NCI-H146 treated with DMSO at 0.1 percent for 48 hours (cell line): Measurements from ENCODE around the gene GLCE.

Source experiments
- DNase-seq: peaks from one replicate; lab custom pipeline; 2025; ENCODE audit not compliant: unreplicated experiment; lab: John Stamatoyannopoulos, UW

GLCE gene

GRCh38 chr15:69160141-69160993 is at the start of gene GLCE:
GLCE (plus strand) TSS chr15:69160635; CDS start chr15:69255807, 95,172 bp downstream.
- peak; percentile 93 for DNase-seq

GRCh38 chr15:69114331-69114928 is 46.0 kb upstream of the GLCE start:
- DNase-seq, result no peak

DNA sequence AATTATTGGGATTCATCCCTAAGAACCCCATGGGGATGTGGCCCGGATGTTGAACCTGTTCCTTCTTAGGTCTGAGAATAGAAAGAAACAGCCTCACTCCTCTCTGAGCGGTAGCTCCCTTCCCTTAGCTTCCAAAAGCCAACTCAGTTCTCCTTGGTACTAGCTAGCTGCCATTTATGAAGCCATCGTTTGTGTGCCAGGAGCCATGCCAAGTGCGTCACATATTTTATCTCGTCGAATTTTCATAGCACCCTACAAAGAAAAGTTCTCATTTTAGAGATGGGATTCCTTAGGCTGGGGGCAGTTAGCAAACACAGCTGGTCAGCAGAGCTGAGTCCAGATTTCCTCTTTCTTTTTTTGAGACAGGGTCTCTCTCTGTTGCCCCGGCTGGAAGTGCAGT is 45.4 kb upstream of the GLCE start:
- no peak for DNase-seq

DNA sequence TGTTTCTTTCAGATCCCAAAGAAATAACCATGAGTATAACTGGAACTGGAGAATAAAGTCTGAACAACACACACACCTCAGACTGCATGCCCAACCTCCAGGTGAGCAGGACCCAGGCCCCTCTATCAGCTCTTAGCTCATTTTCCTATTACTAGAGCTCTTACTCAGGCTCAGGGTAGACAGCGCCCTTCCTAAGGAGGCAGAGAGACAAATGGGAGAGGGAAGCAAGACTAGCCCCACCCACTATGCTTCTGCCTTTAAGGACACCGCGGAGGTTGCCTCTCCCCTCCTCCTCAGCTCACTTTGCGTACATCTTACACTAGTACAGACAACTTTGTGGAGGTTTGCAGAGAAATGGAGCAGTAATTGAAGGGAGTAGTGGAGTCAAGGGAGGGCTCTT is 44.0 kb upstream of the GLCE start:
- DNase-seq, result no peak

GRCh38 chr15:69117431-69117871 is 43.0 kb upstream of the GLCE start:
- peak; percentile 73 for DNase-seq

GRCh38 chr15:69118089-69118488 is 42.3 kb upstream of the GLCE start:
- DNase-seq, result peak; percentile 12

- DNase-seq, result no peak
These were observed 41.4 kb upstream of the GLCE start for GRCh38 chr15:69119001-69119400.

- DNase-seq, result peak; percentile 90
These were observed 40.6 kb upstream of the GLCE start for GRCh38 chr15:69119683-69120395.

DNA sequence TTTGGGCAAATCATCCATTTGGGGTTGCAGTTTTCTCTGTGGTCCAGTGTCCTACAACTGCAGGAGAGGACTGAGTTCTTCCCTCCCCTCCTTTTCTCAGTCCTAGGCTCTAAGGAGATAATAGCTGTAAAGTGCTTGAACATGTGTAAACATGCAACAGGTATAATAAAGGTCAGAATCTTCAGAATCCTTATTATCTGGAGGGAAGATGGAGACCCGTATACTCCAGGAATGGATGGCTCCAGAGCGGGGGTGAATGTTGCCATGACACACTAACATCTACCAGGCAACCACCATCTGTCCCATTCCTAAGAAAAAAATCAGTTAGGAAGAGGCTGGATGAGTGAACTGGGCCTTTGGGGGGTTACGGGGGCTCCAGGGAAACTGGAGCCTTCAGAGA is 39.7 kb upstream of the GLCE start:
- no peak for DNase-seq

GRCh38 chr15:69121198-69121828 is 39.1 kb upstream of the GLCE start:
- no peak for DNase-seq

- DNase-seq, result no peak
These were observed 35.2 kb upstream of the GLCE start for GRCh38 chr15:69125236-69125635.

- no peak for DNase-seq
These were observed 34.4 kb upstream of the GLCE start for GRCh38 chr15:69126054-69126469.

DNA sequence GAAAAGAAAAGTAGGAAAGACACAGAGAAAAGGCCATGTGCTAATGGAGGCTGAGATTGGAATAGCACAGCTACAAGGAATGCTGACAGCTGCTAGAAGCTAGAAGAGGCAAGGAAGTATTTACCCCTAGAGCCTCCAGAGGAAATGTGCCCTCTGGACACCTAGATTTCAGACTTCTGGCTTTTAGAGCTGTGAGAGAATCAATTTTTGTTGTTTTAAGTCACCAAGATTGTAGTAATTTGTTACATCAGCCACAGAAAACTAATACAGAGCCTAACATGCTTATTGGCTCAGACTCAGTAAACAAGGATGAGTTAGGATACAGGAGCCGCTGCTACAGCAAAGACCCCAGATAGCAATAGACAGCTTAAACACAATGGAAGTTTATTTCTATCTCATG is 33.1 kb upstream of the GLCE start:
- no peak for DNase-seq

- no peak for DNase-seq
These were observed 31.6 kb upstream of the GLCE start for GRCh38 chr15:69128667-69129311.

DNA sequence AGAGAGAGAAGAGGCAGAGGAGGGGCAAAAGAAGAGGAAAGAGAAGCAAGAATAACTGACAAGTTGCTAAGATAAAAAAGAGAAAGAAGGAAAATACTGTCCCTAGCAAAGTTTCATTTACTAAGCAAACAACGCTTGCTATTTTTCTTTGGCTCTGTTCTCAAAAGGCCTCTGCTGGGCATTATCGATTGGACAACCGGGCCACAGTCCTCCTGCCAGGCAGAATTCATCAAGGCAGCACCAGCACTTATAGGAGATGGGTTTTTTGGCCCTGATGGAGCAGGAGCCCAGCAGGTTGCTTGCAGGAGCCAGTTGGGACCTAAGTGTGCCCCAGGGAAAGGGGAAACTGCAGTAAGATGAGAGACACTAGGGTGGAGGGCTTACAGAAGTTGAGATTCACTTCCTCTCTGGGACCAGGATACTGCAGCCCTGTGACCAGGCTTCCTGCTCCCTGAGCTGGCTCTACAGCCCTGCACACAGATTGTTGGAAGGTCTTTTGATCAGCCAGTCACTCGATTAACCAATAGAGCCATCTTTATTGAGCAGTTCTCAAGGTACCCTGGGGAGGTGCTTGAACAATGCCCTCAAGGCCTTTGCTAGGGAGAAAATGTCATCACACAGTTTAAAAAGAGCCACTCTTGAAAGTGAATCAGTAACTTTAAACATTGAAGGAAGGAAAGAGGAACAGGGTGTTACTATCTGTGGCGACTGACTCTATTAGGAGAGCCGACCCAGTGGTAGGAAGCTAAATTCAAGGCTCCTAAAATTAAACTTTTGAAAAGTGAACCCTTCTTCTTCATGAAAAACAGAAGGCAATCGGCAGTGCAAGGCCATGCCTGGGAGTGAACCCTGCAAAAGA is 28.8 kb upstream of the GLCE start:
- DNase-seq, result peak; percentile 45

DNA sequence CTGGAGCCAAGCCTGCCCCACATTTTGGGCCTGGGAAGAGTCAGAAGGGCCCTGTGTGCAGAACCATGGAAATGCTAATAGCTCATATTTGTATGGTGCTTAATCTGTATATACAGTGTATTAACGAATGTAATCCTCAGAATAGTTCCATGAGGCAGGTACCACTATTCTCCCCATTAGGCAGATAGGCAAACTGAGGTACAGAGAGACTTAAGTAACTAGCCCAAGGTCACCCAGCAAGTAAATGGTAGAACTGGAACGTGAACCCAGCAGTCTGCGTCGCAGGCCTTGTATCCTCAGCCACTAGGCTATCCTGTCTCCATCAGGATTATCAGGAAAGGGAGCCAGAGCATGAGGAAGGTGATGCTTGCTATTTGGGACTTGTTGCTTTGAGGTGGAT is 28.0 kb upstream of the GLCE start:
- DNase-seq, result no peak

DNA sequence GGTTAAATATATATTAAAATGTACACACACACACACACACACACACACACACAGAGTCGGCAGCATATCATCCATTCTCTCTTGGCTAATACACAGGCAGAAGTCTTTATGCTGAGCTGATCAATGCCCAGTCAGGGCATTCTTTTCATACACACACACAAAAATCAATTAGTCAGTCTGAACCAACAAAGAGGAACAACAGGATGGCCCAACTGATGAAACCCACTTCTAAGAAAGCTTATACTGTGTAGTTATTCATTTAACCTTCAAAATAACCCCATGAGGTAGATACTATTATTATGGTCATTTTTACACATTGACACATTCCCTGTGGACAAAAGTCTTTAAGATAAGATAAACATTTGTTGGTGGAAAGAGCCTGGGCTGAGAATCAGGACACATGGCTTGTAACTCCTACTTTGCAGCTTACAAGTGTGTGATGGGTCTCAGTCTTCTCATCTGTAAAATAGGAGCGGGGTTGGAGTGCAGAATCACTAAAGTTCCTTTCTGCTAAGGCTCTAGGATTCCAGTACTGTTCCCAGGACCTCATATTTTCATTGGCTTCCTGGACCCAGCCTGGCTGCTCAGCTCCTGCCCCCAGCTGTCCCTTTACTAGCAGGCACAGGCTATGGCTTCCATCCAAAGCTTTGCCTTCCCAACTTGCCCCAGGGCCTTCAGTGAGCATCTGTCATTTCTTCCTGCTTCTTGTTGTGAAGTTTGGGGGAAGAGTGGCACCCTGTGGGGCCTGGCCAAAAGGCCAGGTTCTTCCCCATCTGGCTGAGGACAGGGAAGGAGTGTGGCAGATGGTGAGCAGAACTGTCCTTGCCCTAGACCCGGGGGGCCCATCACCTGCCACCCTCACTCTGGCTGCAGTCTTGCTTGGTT is 27.2 kb upstream of the GLCE start:
- DNase-seq, result no peak

DNA sequence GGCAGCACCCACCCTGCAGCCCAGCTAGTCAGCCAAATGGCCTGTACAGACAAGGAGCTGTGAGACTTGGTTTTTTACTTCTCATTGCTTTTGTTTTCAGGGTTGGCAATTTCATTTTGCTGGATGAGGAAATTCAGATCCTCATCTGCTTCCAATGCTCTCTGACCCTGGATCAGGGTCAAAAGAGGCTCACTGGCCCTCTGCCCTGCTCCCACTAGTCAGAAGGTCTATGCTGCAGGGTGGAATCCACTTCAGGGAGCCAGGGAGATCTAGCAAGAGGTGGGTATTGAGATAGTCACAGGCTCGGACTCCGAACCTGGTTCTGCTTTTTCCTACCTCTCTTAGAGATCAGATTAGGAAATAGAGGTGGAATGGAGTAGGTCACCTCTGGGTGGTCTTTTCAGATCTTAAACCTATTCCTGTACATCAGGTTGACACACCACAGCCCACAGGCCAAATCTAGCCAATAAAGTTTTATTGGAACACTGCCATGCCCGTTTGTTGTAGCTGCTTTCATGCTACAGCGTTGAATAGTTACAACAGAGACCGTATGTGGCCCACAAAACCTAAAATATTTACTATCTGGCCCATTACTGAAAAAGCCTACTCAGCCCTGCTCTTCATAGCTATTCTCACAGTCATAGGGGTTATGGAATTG is 26.4 kb upstream of the GLCE start:
- DNase-seq, result no peak
